Stimulated activated naive CD8-positive, alpha-beta T cell treated with anti-CD3 and anti-CD28 coated beads, Interleukin-15, Interleukin-2, amounts not matched to agents 100 ng/mL and 50 ng/mL, for 24 hours (primary cell): ENCODE data around the gene ETDA.

ENCODE experiments used
- H3K27ac Mint-ChIP-seq: one replicate; pipeline ENCODE4 v1.8.0; 2021; ENCODE audit warnings: mild to moderate bottlenecking, mixed read lengths
- H3K27me3 Mint-ChIP-seq: one replicate; pipeline ENCODE4 v1.8.0; 2021; ENCODE audit warnings: mixed read lengths
- H3K36me3 Mint-ChIP-seq: one replicate; pipeline ENCODE4 v1.8.0; 2021; ENCODE audit warnings: low read depth, mixed read lengths
- H3K4me1 Mint-ChIP-seq: one replicate; pipeline ENCODE4 v1.8.0; 2021; ENCODE audit warnings: low read depth, mixed read lengths
- H3K4me3 Mint-ChIP-seq: one replicate; pipeline ENCODE4 v1.8.0; 2021; ENCODE audit warnings: mild to moderate bottlenecking, mixed read lengths
- H3K9me3 Mint-ChIP-seq: one replicate; pipeline ENCODE4 v1.8.0; 2021; ENCODE audit warnings: mixed read lengths

ETDA gene

GRCh38 chrX:135302269-135302873 lies 50.5 kb downstream of the ETDA start:
- H3K36me3 Mint-ChIP-seq, result no peaks in the 10 kb centered on the region
- no peak overlapping the region for H3K4me3 Mint-ChIP-seq
- H3K9me3 Mint-ChIP-seq, result no peaks in the 10 kb centered on the region
- no peaks in the 10 kb centered on the region for H3K27me3 Mint-ChIP-seq
- peaks cover 2% of the 10 kb centered on the region for H3K4me1 Mint-ChIP-seq
- no peak overlapping the region for H3K27ac Mint-ChIP-seq
